Measurements from ENCODE around the gene KRTAP5-6. TPM values are rescaled to one million over a fixed set of nuclear protein-coding genes. Genes with fewer than 3 reads are reported as not detected.
"Not testable (repeated sequence)": the region's sequence is repeated elsewhere in the genome, so short reads cannot be mapped to it uniquely, and the experiment has no call there.

Gene KRTAP5-6
- total and polyA plus RNA-seq, 2 donors (not counting 1 experiment from before 2014, with no cell fraction given), result not detected

GRCh38 chr11:1660111-1660867 lies 36.7 kb upstream of the KRTAP5-6 start:
- ATAC-seq (ENCODE audit: low read depth), result no peak
- no peak for DNase-seq
- H3K4me1 ChIP-seq (ENCODE audit: control insufficient read depth in 2 of 2, insufficient read depth in 2 of 2, low read length in 2 of 2), result peaks cover 0 to 4% of the 10 kb centered on the region in 2 donors
- H2AFZ ChIP-seq (ENCODE audit: insufficient read depth, low read depth, low read length, poor library complexity, severe bottlenecking), result no peak overlapping the region
- POLR2A ChIA-PET, result no interaction called here
- H3K27ac Mint-ChIP-seq, result no peak overlapping the region
- no peak overlapping the region for H3K9ac ChIP-seq (ENCODE audit: low read length)
- H3K36me3 ChIP-seq (replicated peaks in 1 of 2; ENCODE audit: control extremely low read depth in 1 of 2, control insufficient read depth in 1 of 2, extremely low read depth in 1 of 2, insufficient read depth in 2 of 2, low read length in 1 of 2), result no peaks in the 10 kb centered on the region
- H3K4me1 Mint-ChIP-seq, result no peaks in the 10 kb centered on the region
- no peak for TF ChIP-seq EZH2 (IDR thresholded peaks at IDR 0.05; ENCODE audit: borderline replicate concordance, insufficient read depth, low read depth, low read length, poor library complexity, severe bottlenecking)
- TF ChIP-seq, protein P1, sequence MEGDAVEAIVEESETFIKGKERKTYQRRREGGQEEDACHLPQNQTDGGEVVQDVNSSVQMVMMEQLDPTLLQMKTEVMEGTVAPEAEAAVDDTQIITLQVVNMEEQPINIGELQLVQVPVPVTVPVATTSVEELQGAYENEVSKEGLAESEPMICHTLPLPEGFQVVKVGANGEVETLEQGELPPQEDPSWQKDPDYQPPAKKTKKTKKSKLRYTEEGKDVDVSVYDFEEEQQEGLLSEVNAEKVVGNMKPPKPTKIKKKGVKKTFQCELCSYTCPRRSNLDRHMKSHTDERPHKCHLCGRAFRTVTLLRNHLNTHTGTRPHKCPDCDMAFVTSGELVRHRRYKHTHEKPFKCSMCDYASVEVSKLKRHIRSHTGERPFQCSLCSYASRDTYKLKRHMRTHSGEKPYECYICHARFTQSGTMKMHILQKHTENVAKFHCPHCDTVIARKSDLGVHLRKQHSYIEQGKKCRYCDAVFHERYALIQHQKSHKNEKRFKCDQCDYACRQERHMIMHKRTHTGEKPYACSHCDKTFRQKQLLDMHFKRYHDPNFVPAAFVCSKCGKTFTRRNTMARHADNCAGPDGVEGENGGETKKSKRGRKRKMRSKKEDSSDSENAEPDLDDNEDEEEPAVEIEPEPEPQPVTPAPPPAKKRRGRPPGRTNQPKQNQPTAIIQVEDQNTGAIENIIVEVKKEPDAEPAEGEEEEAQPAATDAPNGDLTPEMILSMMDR (IDR thresholded peaks at IDR 0.05), result no peak
- H3K27me3 Mint-ChIP-seq, result peaks cover 37% of the 10 kb centered on the region
- intact Hi-C loops (cut with micrococcal nuclease), result no loop called here
- H4K20me1 ChIP-seq (ENCODE audit: control insufficient read depth, insufficient read depth, low read length, poor library complexity, severe bottlenecking), result no peaks in the 10 kb centered on the region
- H3K4me3 ChIP-seq (ENCODE audit: control extremely low read depth in 1 of 5, extremely low read depth in 1 of 5, insufficient read depth in 1 of 5, low read depth in 2 of 5, low read length in 4 of 5), result no peak overlapping the region
- H3K4me2 ChIP-seq (replicated peaks; ENCODE audit: low read depth, low read length, poor library complexity, severe bottlenecking), result no peak overlapping the region
- H3K9me3 Mint-ChIP-seq (ENCODE audit: insufficient read depth), result no peaks in the 10 kb centered on the region
- no peak overlapping the region for H3K4me3 Mint-ChIP-seq
- H3K27me3 ChIP-seq (replicated peaks in 1 of 4; ENCODE audit: control extremely low read depth in 1 of 4, control insufficient read depth in 3 of 4, insufficient read depth in 4 of 4, low read length in 3 of 4), result peaks cover 0 to 14% (median 0%) of the 10 kb centered on the region in 4 experiments
- H3K79me2 ChIP-seq (ENCODE audit: control insufficient read depth, insufficient read depth, low read length), result no peaks in the 10 kb centered on the region
- H3K27ac ChIP-seq (ENCODE audit: low read length in 2 of 2), result no peak overlapping the region
- CTCF ChIA-PET, result no interaction called here
- WGBS (ENCODE audit: insufficient coverage), result 89% methylated on average over 24 of the region's 24 CpGs
- H3K9me3 ChIP-seq (ENCODE audit: control extremely low read depth in 1 of 3, control insufficient read depth in 2 of 3, insufficient read depth in 1 of 3, low read length in 2 of 3), result no peaks in the 10 kb centered on the region

DNA sequence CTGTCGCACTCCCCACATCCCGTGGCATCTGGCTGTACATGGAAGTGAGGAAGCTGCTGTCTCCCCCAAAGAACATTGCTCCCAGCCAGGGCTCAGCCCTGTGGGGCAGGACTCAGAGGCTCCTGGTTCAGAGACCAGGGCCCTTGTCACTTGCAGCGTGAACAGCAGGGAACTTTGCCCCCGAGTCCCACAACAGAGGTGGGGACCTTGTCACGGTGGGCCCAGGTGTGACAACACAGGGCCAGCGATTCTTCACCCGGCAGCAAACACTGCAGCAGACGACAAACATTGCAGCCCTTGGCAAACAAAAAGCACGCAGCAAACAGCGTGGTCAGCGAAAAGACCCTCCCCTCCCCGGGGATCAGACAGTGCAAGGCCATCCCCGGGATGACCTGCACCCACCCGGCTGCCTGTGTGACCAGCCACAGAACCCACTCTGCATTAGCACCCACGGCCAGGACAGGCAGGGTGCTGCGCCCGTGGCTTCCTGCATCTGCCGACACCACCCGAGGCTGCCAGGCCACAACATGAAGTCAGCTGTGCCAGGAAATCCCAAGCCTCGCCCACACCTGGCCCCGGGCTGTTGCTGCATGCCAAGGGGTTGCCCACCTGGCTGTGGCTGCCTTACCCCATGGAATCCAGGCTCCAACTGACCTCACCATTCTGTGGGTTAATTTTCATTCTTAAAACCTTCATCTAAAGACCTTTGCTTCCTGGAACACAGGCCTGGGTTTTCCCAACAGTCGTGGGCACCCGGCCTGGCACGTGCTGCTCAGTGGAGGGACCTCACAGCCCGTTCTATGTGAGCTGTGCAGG lies 35.3 kb upstream of the KRTAP5-6 start:
- peaks cover 25% of the 10 kb centered on the region for H3K27me3 Mint-ChIP-seq
- H3K79me2 ChIP-seq (ENCODE audit: control insufficient read depth, insufficient read depth, low read length); H4K20me1 ChIP-seq (ENCODE audit: control insufficient read depth, insufficient read depth, low read length, poor library complexity, severe bottlenecking); H3K9me3 Mint-ChIP-seq (ENCODE audit: insufficient read depth); H3K4me3 Mint-ChIP-seq; H3K27ac ChIP-seq (ENCODE audit: low read length in 2 of 2); H3K4me1 Mint-ChIP-seq; H3K4me3 ChIP-seq (ENCODE audit: control extremely low read depth in 1 of 5, extremely low read depth in 1 of 5, insufficient read depth in 1 of 5, low read depth in 2 of 5, low read length in 4 of 5); intact Hi-C loops (cut with micrococcal nuclease); H3K4me2 ChIP-seq (replicated peaks; ENCODE audit: low read depth, low read length, poor library complexity, severe bottlenecking); DNase-seq; POLR2A ChIA-PET; H3K9ac ChIP-seq (ENCODE audit: low read length); H2AFZ ChIP-seq (ENCODE audit: insufficient read depth, low read depth, low read length, poor library complexity, severe bottlenecking); CTCF ChIA-PET; H3K4me1 ChIP-seq (ENCODE audit: control insufficient read depth in 2 of 2, insufficient read depth in 2 of 2, low read length in 2 of 2); H3K9me3 ChIP-seq (ENCODE audit: control extremely low read depth in 1 of 3, control insufficient read depth in 2 of 3, insufficient read depth in 1 of 3, low read length in 2 of 3); H3K36me3 ChIP-seq (replicated peaks in 1 of 2; ENCODE audit: control extremely low read depth in 1 of 2, control insufficient read depth in 1 of 2, extremely low read depth in 1 of 2, insufficient read depth in 2 of 2, low read length in 1 of 2); H3K27ac Mint-ChIP-seq; ATAC-seq (ENCODE audit: low read depth): not testable (repeated sequence)
- 2% methylated on average over 6 of the region's 25 CpGs for WGBS (ENCODE audit: insufficient coverage)
- peaks cover 0 to 14% (median 0%) of the 10 kb centered on the region in 4 experiments for H3K27me3 ChIP-seq (replicated peaks in 1 of 4; ENCODE audit: control extremely low read depth in 1 of 4, control insufficient read depth in 3 of 4, insufficient read depth in 4 of 4, low read length in 3 of 4)

DNA sequence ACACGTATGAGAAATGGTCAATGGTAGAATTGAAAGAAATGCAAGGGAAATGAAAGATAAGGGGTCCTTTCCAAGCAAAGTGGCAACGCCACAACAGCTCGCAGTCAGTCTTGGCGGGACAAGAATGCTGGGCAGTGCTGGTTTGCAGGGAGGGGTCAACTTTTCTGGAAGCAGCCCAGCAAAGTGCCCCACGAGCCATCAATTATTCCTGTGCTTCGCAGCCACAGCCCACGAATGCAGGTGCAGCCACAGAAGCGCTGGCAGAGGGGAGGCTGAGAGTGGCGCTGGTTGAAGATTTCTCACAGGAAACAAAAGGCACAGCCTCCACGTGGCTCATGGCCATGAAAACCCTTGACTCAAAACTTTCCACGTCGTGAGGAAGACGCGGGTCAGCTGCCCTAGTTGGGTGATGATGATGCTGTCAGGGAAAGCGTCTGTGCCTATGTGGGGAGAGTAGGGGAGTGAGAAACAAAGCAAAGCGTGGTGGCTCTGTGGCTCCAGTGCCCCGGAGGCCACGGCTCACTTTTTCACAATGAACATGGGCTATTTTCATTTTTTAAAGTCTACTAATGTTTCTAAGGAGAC lies 34.2 kb upstream of the KRTAP5-6 start:
- H3K4me3 ChIP-seq (ENCODE audit: control extremely low read depth in 1 of 5, extremely low read depth in 1 of 5, insufficient read depth in 1 of 5, low read depth in 2 of 5, low read length in 4 of 5); H3K4me1 ChIP-seq (ENCODE audit: control insufficient read depth in 2 of 2, insufficient read depth in 2 of 2, low read length in 2 of 2); POLR2A ChIA-PET; H3K79me2 ChIP-seq (ENCODE audit: control insufficient read depth, insufficient read depth, low read length); H3K9me3 Mint-ChIP-seq (ENCODE audit: insufficient read depth); CTCF ChIA-PET; H3K27ac ChIP-seq (ENCODE audit: low read length in 2 of 2); intact Hi-C loops (cut with micrococcal nuclease); H3K36me3 ChIP-seq (replicated peaks in 1 of 2; ENCODE audit: control extremely low read depth in 1 of 2, control insufficient read depth in 1 of 2, extremely low read depth in 1 of 2, insufficient read depth in 2 of 2, low read length in 1 of 2); DNase-seq; ATAC-seq (ENCODE audit: low read depth); H3K9ac ChIP-seq (ENCODE audit: low read length); H3K4me1 Mint-ChIP-seq; H2AFZ ChIP-seq (ENCODE audit: insufficient read depth, low read depth, low read length, poor library complexity, severe bottlenecking); H3K4me3 Mint-ChIP-seq; H3K4me2 ChIP-seq (replicated peaks; ENCODE audit: low read depth, low read length, poor library complexity, severe bottlenecking); H3K9me3 ChIP-seq (ENCODE audit: control extremely low read depth in 1 of 3, control insufficient read depth in 2 of 3, insufficient read depth in 1 of 3, low read length in 2 of 3); H4K20me1 ChIP-seq (ENCODE audit: control insufficient read depth, insufficient read depth, low read length, poor library complexity, severe bottlenecking); H3K27ac Mint-ChIP-seq: not testable (repeated sequence)
- WGBS (ENCODE audit: insufficient coverage), result no CpG with 5 or more reads among the region's 18 CpGs
- H3K27me3 Mint-ChIP-seq, result peaks cover 24% of the 10 kb centered on the region
- peaks cover 0 to 18% (median 0%) of the 10 kb centered on the region in 4 experiments for H3K27me3 ChIP-seq (replicated peaks in 1 of 4; ENCODE audit: control extremely low read depth in 1 of 4, control insufficient read depth in 3 of 4, insufficient read depth in 4 of 4, low read length in 3 of 4)

Data from B cell (primary cell).